SK-N-SH (cell line): ENCODE results near the gene PPP2R3B. TPM values are rescaled to one million over a fixed set of nuclear protein-coding genes. Genes with fewer than 3 reads are reported as not detected.
"Not testable (repeated sequence)": the region's sequence is repeated elsewhere in the genome, so short reads cannot be mapped to it uniquely, and the experiment has no call there.

Experiments used
- CTCF ChIA-PET: fragments of 300-600, 350-600 bp; formaldehyde crosslinking; extraction: SDS; loops from one replicate; lab custom pipeline; 2021; lab: Yijun Ruan, JAX
- POLR2A ChIA-PET: fragments of 350-600 bp; sonication (Branson Sonifier 250); formaldehyde crosslinking; extraction: SDS; loops from one replicate; lab custom pipeline; 2020; ENCODE audit warnings: antibody characterized with exemption, inconsistent platforms; lab: Yijun Ruan, JAX
- DNase-seq: peaks from one replicate; pipeline ENCODE4 v3.0.0; 2012
- H2AFZ ChIP-seq: fragments of 200-600 bp; sonication (generic); 2 replicates; pipeline ENCODE4 v1.8.1; 2016; ENCODE audit warnings: antibody characterized with exemption, mild to moderate bottlenecking, low read depth
- H3F3A ChIP-seq: fragments of 200-600 bp; sonication (generic); replicated peaks from 2 replicates; pipeline ENCODE3; 2016; ENCODE audit warnings: antibody characterized with exemption, mild to moderate bottlenecking; ENCODE audit not compliant: insufficient read depth
- H3K27ac ChIP-seq, 2 experiments: fragments of 200-500 bp in 1 of 2; fragments of 200-600 bp in 1 of 2; sonication (Bioruptor generic) in 1 of 2; sonication (generic), shearing (Covaris generic) in 1 of 2; 2 replicates each; pipeline versions ENCODE4 v1.5.1 to v1.6.1; 2014 to 2016; ENCODE audit warnings: low read depth in 2 of 2, inconsistent platforms in 1 of 2, low read length in 1 of 2, mild to moderate bottlenecking in 1 of 2, mixed read lengths in 1 of 2
- H3K27me3 ChIP-seq: fragments of 200-600 bp; sonication (generic), shearing (Covaris generic); 2 replicates; pipeline ENCODE4 v1.6.1; 2016; ENCODE audit warnings: mixed run types; ENCODE audit not compliant: insufficient read depth
- H3K36me3 ChIP-seq, 2 experiments: fragments of 200-500 bp in 1 of 2; fragments of 200-600 bp in 1 of 2; sonication (Bioruptor generic) in 1 of 2; sonication (generic) in 1 of 2; replicated peaks in 1 of 2; 2 replicates each; pipeline versions ENCODE3 to v1.5.1; 2014 to 2016; ENCODE audit warnings: low read length in 1 of 2, mild to moderate bottlenecking in 1 of 2; ENCODE audit not compliant: insufficient read depth in 2 of 2, control insufficient read depth in 1 of 2
- H3K4me1 ChIP-seq, 2 experiments: fragments of 200-500 bp in 1 of 2; fragments of 200-600 bp in 1 of 2; sonication (Bioruptor generic) in 1 of 2; sonication (generic), shearing (Covaris generic) in 1 of 2; 2 replicates each; pipeline versions ENCODE4 v1.5.1 to v1.6.1; 2014 to 2016; ENCODE audit warnings: low read depth in 1 of 2, low read length in 1 of 2, mixed run types in 1 of 2; ENCODE audit not compliant: insufficient read depth in 2 of 2, control insufficient read depth in 1 of 2
- H3K4me2 ChIP-seq: fragments of 200-600 bp; sonication (generic), shearing (Covaris generic); 2 replicates; pipeline ENCODE4 v1.6.1; 2017; ENCODE audit warnings: mixed run types
- H3K4me3 ChIP-seq, 2 experiments: fragments of 200-500 bp in 1 of 2; fragments of 200-600 bp in 1 of 2; sonication (Bioruptor generic) in 1 of 2; sonication (generic), shearing (Covaris generic) in 1 of 2; 2 replicates each; pipeline versions ENCODE4 v1.5.1 to v1.8.1; 2014 to 2016; ENCODE audit warnings: low read depth in 2 of 2, inconsistent platforms in 1 of 2, low read length in 1 of 2, mild to moderate bottlenecking in 1 of 2, mixed read lengths in 1 of 2, moderate library complexity in 1 of 2
- H3K79me2 ChIP-seq: fragments of 200-600 bp; sonication (generic); 2 replicates; pipeline ENCODE4 v1.8.1; 2017; ENCODE audit warnings: mild to moderate bottlenecking; ENCODE audit not compliant: insufficient read depth
- H3K9ac ChIP-seq: fragments of 200-600 bp; sonication (generic); 2 replicates; pipeline ENCODE4 v1.6.1; 2017; ENCODE audit warnings: mixed run types
- H3K9me2 ChIP-seq: fragments of 200-600 bp; sonication (generic); 2 replicates; pipeline ENCODE4 v1.6.1; 2017; ENCODE audit warnings: mixed run types
- H3K9me3 ChIP-seq: fragments of 200-600 bp; sonication (generic); 2 replicates; pipeline ENCODE4 v1.6.1; 2017; ENCODE audit warnings: mixed run types, mild to moderate bottlenecking, moderate library complexity
- H4K20me1 ChIP-seq: fragments of 200-600 bp; sonication (generic); 2 replicates; pipeline ENCODE4 v1.6.1; 2017; ENCODE audit warnings: mild to moderate bottlenecking, mixed run types; ENCODE audit not compliant: insufficient read depth
- CHD2 ChIP-seq: fragments of 150-350 bp; IDR thresholded peaks from 2 replicates; pipeline ENCODE4 v1.6.1; 2018; ENCODE audit warnings: low read length; ENCODE audit not compliant: partially characterized antibody
- EZH2phosphoT487 ChIP-seq: fragments of 200-600 bp; sonication (generic); IDR thresholded peaks from 2 replicates; pipeline ENCODE4 v1.6.1; 2017; ENCODE audit warnings: low read depth, mixed run types, mild to moderate bottlenecking, antibody characterized with exemption, moderate library complexity, borderline replicate concordance
- FOSL2 ChIP-seq: IDR thresholded peaks from 2 replicates; pipeline ENCODE4 v1.4.0; 2012; ENCODE audit warnings: low read depth, mild to moderate bottlenecking, moderate library complexity, borderline replicate concordance
- FOXJ3 ChIP-seq: sonication (generic); formaldehyde crosslinking; IDR thresholded peaks from 2 replicates; pipeline ENCODE4 v1.5.1; 2020; ENCODE audit warnings: mild to moderate bottlenecking, missing genetic modification reagents
- MEF2A ChIP-seq: IDR thresholded peaks from 2 replicates; pipeline ENCODE4 v1.4.0; 2012; ENCODE audit warnings: low read depth, borderline replicate concordance
- POLR2AphosphoS5 ChIP-seq: IDR thresholded peaks from 2 replicates; pipeline ENCODE4 v1.6.1; 2012; ENCODE audit warnings: low read depth, low read length
- REST ChIP-seq: IDR thresholded peaks from 2 replicates; pipeline ENCODE4 v1.6.1; 2012; ENCODE audit warnings: mild to moderate bottlenecking, low read depth, low read length, moderate library complexity
- RFX5 ChIP-seq: IDR thresholded peaks from 2 replicates; pipeline ENCODE4 v1.6.1; 2012; ENCODE audit warnings: mild to moderate bottlenecking, improper control_type of control experiment, low read length
- WGBS: methylation state at CpG from one replicate; pipeline ENCODE4 v1.1.6; 2017; ENCODE audit warnings: low lambda C conversion rate; 5-methylcytosine and 5-hydroxymethylcytosine counted together
- polyA plus RNA-seq, 3 experiments: library from polyadenylated mRNA; depleted of rRNA; stranded (reverse); fragments of >200 nt; gene quantifications; 2 replicates each; pipeline ENCODE4 v1.2.3, GENCODE V29; 2012

The PPP2R3B gene
- polyA plus RNA-seq, 1 of the 3 experiments (the other 2 are of a cell fraction) = 19.4 TPM

GRCh38 chrX:378443-378842 is 8.3 kb downstream of the PPP2R3B start:
- H3F3A ChIP-seq = no peaks in the 10 kb centered on the region
- POLR2A ChIA-PET = no interaction called here
- TF ChIP-seq RFX5 (no peak), POLR2AphosphoS5 (no peak), FOSL2 (no peak), EZH2phosphoT487 (no peak), FOXJ3 (no peak), CHD2 (no peak), MEF2A (no peak), REST (no peak)
- TF ChIP-seq, all 33 proteins: peak for 0
- no peaks in the 10 kb centered on the region for H3K9me3 ChIP-seq
- no peaks in the 10 kb centered on the region; a peak in 1 of 4 replicates for H3K4me1 ChIP-seq
- CTCF ChIA-PET = no interaction called here
- 82% methylated on average over 13 of the region's 13 CpGs for WGBS
- no peak overlapping the region for H3K27ac ChIP-seq
- no peaks in the 10 kb centered on the region for H3K36me3 ChIP-seq
- no peak overlapping the region for H2AFZ ChIP-seq
- H3K4me3 ChIP-seq = no peak overlapping the region
- no peaks in the 10 kb centered on the region for H3K27me3 ChIP-seq
- no peaks in the 10 kb centered on the region for H3K9me2 ChIP-seq
- DNase-seq = no peak
- peaks cover 10% of the 10 kb centered on the region; the same call in 1 of the 2 replicates for H4K20me1 ChIP-seq
- peaks cover 34% of the 10 kb centered on the region; the same call in 1 of the 2 replicates for H3K79me2 ChIP-seq
- no peak overlapping the region for H3K4me2 ChIP-seq
- no peak overlapping the region for H3K9ac ChIP-seq

- H4K20me1 ChIP-seq, H2AFZ ChIP-seq, H3K9me2 ChIP-seq, DNase-seq, H3K4me1 ChIP-seq, POLR2A ChIA-PET, H3K36me3 ChIP-seq, H3F3A ChIP-seq, H3K27ac ChIP-seq, CTCF ChIA-PET, H3K9me3 ChIP-seq, H3K4me3 ChIP-seq, H3K27me3 ChIP-seq, H3K9ac ChIP-seq, H3K4me2 ChIP-seq: not testable (repeated sequence)
- H3K79me2 ChIP-seq = peaks cover 22% of the 10 kb centered on the region; the same call in 1 of the 2 replicates
- 71% methylated on average over 4 of the region's 16 CpGs for WGBS
Measured at GRCh38 chrX:376206-376605, 10.5 kb downstream of the PPP2R3B start.
